DOHH2 (cell line): Measurements from ENCODE around the gene TPCN1.

ENCODE experiments used
- CTCF ChIP-seq: fragments of 200-600 bp; sonication (generic); IDR thresholded peaks from one replicate; pipeline ENCODE4 v1.5.1; 2014; ENCODE audit warnings: antibody characterized with exemption, mild to moderate bottlenecking, low read depth, low read length; ENCODE audit not compliant: poor library complexity, severe bottlenecking
- EZH2phosphoT487 ChIP-seq: fragments of 200-600 bp; sonication (generic); IDR thresholded peaks from 2 replicates; pipeline ENCODE4 v1.6.1; 2017; ENCODE audit warnings: borderline replicate concordance, mild to moderate bottlenecking, antibody characterized with exemption, low read length, moderate library complexity, mixed read lengths

- TF ChIP-seq CTCF (no peak), EZH2phosphoT487 (no peak)
These were observed 12.7 kb downstream of the TPCN1 start for GRCh38 chr12:113233967-113234366.
